MCF 10A (cell line): ENCODE data around the gene IPO4. TPM values are rescaled to one million over a fixed set of nuclear protein-coding genes. Genes with fewer than 3 reads are reported as not detected.

ENCODE experiments used
- BruUV-seq: library from RNA; stranded (reverse); fragments of 400-500 nt; replicated peaks from 2 replicates; lab custom pipeline; 2021; lab: Mats Ljungman, UMichigan
- CTCF ChIA-PET: fragments of 300-600 bp; sonication (Branson Sonifier 250); formaldehyde crosslinking; extraction: SDS; loops from one replicate; lab custom pipeline; 2021; ENCODE audit warnings: antibody characterized with exemption, inconsistent platforms; lab: Yijun Ruan, JAX
- POLR2A ChIA-PET: fragments of 300-600, 350-650 bp; sonication (Branson Sonifier 250); formaldehyde crosslinking; extraction: SDS; loops from one replicate; lab custom pipeline; 2020; ENCODE audit warnings: antibody characterized with exemption, inconsistent platforms; lab: Yijun Ruan, JAX
- DNase-seq: peaks from one replicate; pipeline ENCODE4 v3.0.0-alpha.2; 2018; ENCODE audit not compliant: unreplicated experiment
- H3K27ac Mint-ChIP-seq: one replicate; pipeline ENCODE4 v1.8.0; 2022; ENCODE audit warnings: mild to moderate bottlenecking, low read depth, mixed read lengths; ENCODE audit not compliant: unreplicated experiment
- H3K27me3 Mint-ChIP-seq: one replicate; pipeline ENCODE4 v1.8.0; 2022; ENCODE audit warnings: mixed read lengths; ENCODE audit not compliant: insufficient read depth, unreplicated experiment
- H3K36me3 Mint-ChIP-seq: one replicate; pipeline ENCODE4 v1.8.0; 2022; ENCODE audit warnings: mild to moderate bottlenecking, moderate library complexity, mixed read lengths; ENCODE audit not compliant: insufficient read depth, unreplicated experiment
- H3K4me1 Mint-ChIP-seq: one replicate; pipeline ENCODE4 v1.8.0; 2022; ENCODE audit warnings: mixed read lengths; ENCODE audit not compliant: insufficient read depth, unreplicated experiment
- H3K4me3 Mint-ChIP-seq: one replicate; pipeline ENCODE4 v1.8.0; 2022; ENCODE audit warnings: mild to moderate bottlenecking, moderate library complexity, mixed read lengths; ENCODE audit not compliant: unreplicated experiment
- H3K9me3 Mint-ChIP-seq: one replicate; pipeline ENCODE4 v1.8.0; 2022; ENCODE audit warnings: mixed read lengths; ENCODE audit not compliant: unreplicated experiment
- intact Hi-C: fragments of 100-400 bp; cut with micrococcal nuclease; formaldehyde crosslinking; loops from 2 replicates; pipeline ENCODE4 v1.14.1; 2022
- microRNA-seq: library from miRNA; unstranded; fragments of <30 nt; microRNA quantifications from one replicate; pipeline ENCODE4 v1.2.0, GENCODE V29; 2022
- total RNA-seq: library from RNA; stranded (reverse); gene quantifications from 2 replicates; pipeline ENCODE4 v1.2.3, GENCODE V29; 2022
- TF ChIP-seq, protein P1 (sequence below): fragments of 200-600 bp; IDR thresholded peaks from one replicate; pipeline ENCODE4 v1.8.0; 2022; ENCODE audit warnings: antibody characterized with exemption, mild to moderate bottlenecking; ENCODE audit not compliant: unreplicated experiment

The IPO4 gene
- total RNA-seq, 1 experiment from 2014 or later, result 100 TPM

DNA sequence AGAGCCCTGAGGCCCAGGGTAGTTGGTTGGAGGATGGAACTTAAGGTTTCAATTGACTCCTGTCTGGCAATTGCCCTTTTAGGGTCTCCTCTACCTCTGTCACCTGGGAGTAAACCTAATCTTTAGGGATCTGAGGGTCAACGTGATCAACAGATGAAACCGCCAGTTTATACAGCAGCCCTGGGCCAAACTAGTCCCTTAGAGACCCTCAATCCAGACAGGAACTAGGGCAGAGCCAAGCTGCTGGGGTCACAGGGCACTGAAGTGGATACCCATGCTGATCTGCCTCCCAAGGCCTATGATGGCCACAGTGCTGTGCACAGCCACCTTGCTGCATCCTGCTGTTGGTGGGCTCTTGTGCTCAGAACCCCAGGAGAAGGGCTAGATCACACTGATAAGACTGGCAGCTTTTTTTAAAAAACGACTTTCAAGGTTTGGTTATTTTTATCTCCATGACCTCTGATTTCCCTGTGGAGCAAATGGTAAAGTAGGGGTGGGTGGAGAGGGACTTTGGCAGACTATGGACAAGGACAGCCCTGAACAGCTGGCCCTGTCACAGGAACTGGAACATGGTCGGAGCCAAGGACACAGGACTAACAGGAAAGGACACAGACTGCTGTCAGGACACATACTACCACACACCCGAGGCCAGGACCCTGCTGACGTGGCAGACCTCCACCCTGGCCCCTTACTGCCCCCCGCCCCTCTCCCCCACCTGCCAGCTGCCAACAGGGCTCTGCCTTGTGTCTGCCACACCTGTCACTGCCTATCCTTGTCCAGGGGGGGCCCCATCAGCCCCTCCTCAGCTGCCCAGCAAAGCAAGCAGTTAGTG, 57.7 kb downstream of the IPO4 start:
- POLR2A ChIA-PET, result interaction anchor here (0.6 to 12.5 kb wide), 3 partner anchors 10 to 837 kb away, joined by 3 to 252 read pairs (median 7); partner anchors contain the start of genes DCAF11, EMC9 and NRL
- BruUV-seq, result no TSS peak
- Mint-ChIP-seq H3K27me3 (no peaks in the 10 kb centered on the region), H3K4me1 (peaks cover 26% of the 10 kb centered on the region), H3K4me3 (no peak overlapping the region), H3K9me3 (no peaks in the 10 kb centered on the region), H3K27ac (no peak overlapping the region), H3K36me3 (no peaks in the 10 kb centered on the region)
- TF ChIP-seq, protein P1, sequence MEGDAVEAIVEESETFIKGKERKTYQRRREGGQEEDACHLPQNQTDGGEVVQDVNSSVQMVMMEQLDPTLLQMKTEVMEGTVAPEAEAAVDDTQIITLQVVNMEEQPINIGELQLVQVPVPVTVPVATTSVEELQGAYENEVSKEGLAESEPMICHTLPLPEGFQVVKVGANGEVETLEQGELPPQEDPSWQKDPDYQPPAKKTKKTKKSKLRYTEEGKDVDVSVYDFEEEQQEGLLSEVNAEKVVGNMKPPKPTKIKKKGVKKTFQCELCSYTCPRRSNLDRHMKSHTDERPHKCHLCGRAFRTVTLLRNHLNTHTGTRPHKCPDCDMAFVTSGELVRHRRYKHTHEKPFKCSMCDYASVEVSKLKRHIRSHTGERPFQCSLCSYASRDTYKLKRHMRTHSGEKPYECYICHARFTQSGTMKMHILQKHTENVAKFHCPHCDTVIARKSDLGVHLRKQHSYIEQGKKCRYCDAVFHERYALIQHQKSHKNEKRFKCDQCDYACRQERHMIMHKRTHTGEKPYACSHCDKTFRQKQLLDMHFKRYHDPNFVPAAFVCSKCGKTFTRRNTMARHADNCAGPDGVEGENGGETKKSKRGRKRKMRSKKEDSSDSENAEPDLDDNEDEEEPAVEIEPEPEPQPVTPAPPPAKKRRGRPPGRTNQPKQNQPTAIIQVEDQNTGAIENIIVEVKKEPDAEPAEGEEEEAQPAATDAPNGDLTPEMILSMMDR, result no peak
- intact Hi-C loops, result no loop called here
- no peak for DNase-seq
- CTCF ChIA-PET, result interaction anchor here (0.9 kb wide), 1 partner anchor 29 kb away, joined by 3 read pairs; no protein-coding TSS in a partner anchor

DNA sequence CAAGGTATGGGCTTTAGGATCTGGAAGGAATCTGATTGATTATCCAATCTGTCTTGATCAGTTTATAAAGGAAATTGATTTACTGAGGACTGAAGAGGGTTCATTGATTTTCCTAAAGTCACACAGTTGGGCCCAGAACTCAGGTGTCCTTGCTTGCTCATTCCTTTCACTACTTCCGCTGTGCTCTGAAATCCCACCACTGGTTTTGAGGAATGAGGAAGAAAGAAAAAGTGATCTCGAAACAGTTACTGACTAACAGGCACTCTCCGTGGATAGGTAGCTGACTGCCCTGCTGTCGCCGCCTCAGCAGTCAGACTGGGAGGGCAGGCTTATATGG, 58.3 kb downstream of the IPO4 start, which contains the start of gene FITM1:
Gene FITM1, plus strand, starts transcription at position 280 of the 337 bp plus-strand sequence. CDS start 905 bp downstream, outside the sequence.
- CTCF ChIA-PET, result interaction anchor here (1.1 to 1.8 kb wide), 2 partner anchors 12 to 16 kb away, joined by 3 to 4 read pairs; partner anchors contain the start of genes DCAF11 and NRL
- POLR2A ChIA-PET, result interaction anchor here (0.6 to 12.5 kb wide), 2 partner anchors 14 to 20 kb away, joined by 3 to 252 read pairs; partner anchors contain the start of genes DCAF11 and NRL
- intact Hi-C loops, result no loop called here
- Mint-ChIP-seq H3K9me3 (no peaks in the 10 kb centered on the region), H3K4me1 (peaks cover 21% of the 10 kb centered on the region), H3K4me3 (no peak within 1 kb of the TSS), H3K27me3 (no peaks in the 10 kb centered on the region), H3K36me3 (no peaks in the 10 kb centered on the region), H3K27ac (no peak within 1 kb of the TSS)
- DNase-seq, result no peak
- BruUV-seq, result no TSS peak
- TF ChIP-seq, protein P1, result no peak

Small RNA genes within 50 kb of the gene (microRNA-seq; reads per million reads assigned to microRNA genes)
- gene MIR7703, result not detected

Other genes with a start within 250 kb of the IPO4 start
- gene DHRS4, start 235.0 kb downstream of the IPO4 start, total RNA-seq, result 28.4 and 32.5 TPM in 2 replicates
- gene DHRS4L2, start 199.9 kb downstream of the IPO4 start, total RNA-seq, result 18.1 and 20.8 TPM in 2 replicates
- gene CARMIL3, start 136.8 kb downstream of the IPO4 start, total RNA-seq, result 0.20 TPM in 1 of 2 replicates, not detected in the other
- not detected in 2 replicates for gene CPNE6, start 117.3 kb downstream of the IPO4 start, total RNA-seq
- gene PCK2, start 94.5 kb downstream of the IPO4 start, total RNA-seq, result 64.7 and 112 TPM in 2 replicates
- gene DCAF11, start 74.0 kb downstream of the IPO4 start, total RNA-seq, result 38.6 and 48.8 TPM in 2 replicates
- 1.3 and 2.1 TPM in 2 replicates for gene NRL, start 73.9 kb downstream of the IPO4 start, total RNA-seq
- gene FITM1, start 58.2 kb downstream of the IPO4 start, total RNA-seq, result 0.47 TPM in 1 of 2 replicates, not detected in the other
- 126 and 135 TPM in 2 replicates for gene PSME1, start 52.6 kb downstream of the IPO4 start, total RNA-seq
- gene EMC9, start 47.2 kb downstream of the IPO4 start, total RNA-seq, result 49.2 and 49.9 TPM in 2 replicates
- gene PSME2, start 42.2 kb downstream of the IPO4 start, total RNA-seq, result 134 and 135 TPM in 2 replicates
- gene RNF31, start 41.3 kb downstream of the IPO4 start, total RNA-seq, result 62.2 and 67.4 TPM in 2 replicates
- 13.6 and 23.8 TPM in 2 replicates for gene IRF9, start 27.6 kb downstream of the IPO4 start, total RNA-seq
- 6.1 and 12.1 TPM in 2 replicates for gene REC8, start 16.7 kb downstream of the IPO4 start, total RNA-seq
- 67.8 and 103 TPM in 2 replicates for gene TM9SF1, start 6.6 kb upstream of the IPO4 start, total RNA-seq
- 0.68 and 1.2 TPM in 2 replicates for gene TSSK4, start 16.9 kb upstream of the IPO4 start, total RNA-seq
- 88.6 and 99.0 TPM in 2 replicates for gene CHMP4A, start 24.7 kb upstream of the IPO4 start, total RNA-seq
- gene MDP1, start 27.2 kb upstream of the IPO4 start, total RNA-seq, result 11.0 and 20.2 TPM in 2 replicates
- 233 and 243 TPM in 2 replicates for gene NEDD8, start 43.6 kb upstream of the IPO4 start, total RNA-seq
- gene GMPR2, start 44.1 kb upstream of the IPO4 start, total RNA-seq, result 77.3 and 79.9 TPM in 2 replicates
- 47.3 and 47.6 TPM in 2 replicates for gene TINF2, start 53.8 kb upstream of the IPO4 start, total RNA-seq
- gene TGM1, start 74.4 kb upstream of the IPO4 start, total RNA-seq, result 16.9 and 26.2 TPM in 2 replicates
- 51.7 and 75.0 TPM in 2 replicates for gene RABGGTA, start 82.8 kb upstream of the IPO4 start, total RNA-seq
- gene DHRS1, start 111.0 kb upstream of the IPO4 start, total RNA-seq, result 29.2 and 29.7 TPM in 2 replicates
- gene NOP9, start 111.0 kb upstream of the IPO4 start, total RNA-seq, result 29.8 and 31.9 TPM in 2 replicates
- gene CIDEB, start 119.2 kb upstream of the IPO4 start, total RNA-seq, result 0.52 and 1.3 TPM in 2 replicates
- gene LTB4R2, start 121.3 kb upstream of the IPO4 start, total RNA-seq, result 21.7 and 23.8 TPM in 2 replicates
- gene LTB4R, start 122.7 kb upstream of the IPO4 start, total RNA-seq, result 15.8 and 19.9 TPM in 2 replicates
- gene ADCY4, start 146.3 kb upstream of the IPO4 start, total RNA-seq, result not detected in 2 replicates
- gene RIPK3, start 151.2 kb upstream of the IPO4 start, total RNA-seq, result not detected in 2 replicates
- 0.23 and 1.7 TPM in 2 replicates for gene NFATC4, start 179.4 kb upstream of the IPO4 start, total RNA-seq
- gene NYNRIN, start 210.2 kb upstream of the IPO4 start, total RNA-seq, result not detected in 2 replicates
- gene CBLN3, start 240.9 kb upstream of the IPO4 start, total RNA-seq, result 2.4 TPM in 2 replicates
- gene KHNYN, start 241.1 kb upstream of the IPO4 start, total RNA-seq, result 63.0 TPM in 2 replicates